Measurements from ENCODE around the gene C2CD2.
"Not testable (repeated sequence)": the region's sequence is repeated elsewhere in the genome, so short reads cannot be mapped to it uniquely, and the experiment has no call there.

Gene C2CD2

DNA sequence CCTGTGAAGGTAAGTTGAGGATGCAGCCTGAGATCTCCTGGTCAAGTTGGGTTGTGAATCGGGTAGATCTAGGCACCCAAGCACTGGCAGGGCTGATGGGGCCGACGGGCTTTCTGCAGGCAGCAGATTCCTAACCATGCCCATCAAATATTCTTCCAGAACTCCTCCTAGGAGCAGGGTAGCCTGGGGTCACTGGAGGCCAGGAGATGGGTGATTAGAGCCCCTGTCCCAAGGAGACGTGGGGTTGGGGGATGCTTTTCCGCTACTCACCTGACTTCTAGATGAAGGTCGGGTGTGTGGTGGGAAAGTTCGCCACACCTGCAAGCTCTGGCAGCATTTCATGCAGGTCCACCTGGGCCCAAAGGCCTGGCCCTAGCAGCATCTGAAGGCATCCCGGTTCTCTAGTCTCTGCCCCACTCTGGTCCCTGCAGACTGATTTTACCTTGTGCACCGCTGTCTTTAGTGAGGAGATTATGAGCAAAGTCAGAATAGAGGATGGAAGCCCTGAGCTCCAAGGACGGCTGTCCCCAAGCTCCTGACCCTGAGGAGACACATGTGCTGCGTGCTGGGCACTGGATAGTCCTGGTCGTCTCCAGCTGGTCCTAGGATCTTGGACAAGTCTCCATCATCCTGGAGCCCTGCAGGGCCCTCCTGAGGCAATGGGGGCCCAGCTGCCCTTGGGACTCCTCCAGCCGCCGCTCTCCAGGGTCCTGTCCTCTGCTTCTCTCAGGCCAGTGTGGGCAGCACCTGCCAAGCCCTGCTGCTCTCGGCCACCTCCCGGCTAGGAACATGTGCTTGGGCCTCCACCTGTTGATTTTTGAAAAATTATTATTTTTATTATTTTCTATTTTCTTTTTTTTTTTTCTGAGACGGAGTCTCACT, 21.8 kb upstream of the C2CD2 start:
- no peak for DNase-seq (ENCODE audit: low read depth in 2 of 2)

GRCh38 chr21:41974752-41975053, 20.9 kb upstream of the C2CD2 start:
- DNase-seq (ENCODE audit: low read depth in 2 of 2) = no peak

- DNase-seq (ENCODE audit: low read depth in 2 of 2) = no peak
Measured at GRCh38 chr21:41973861-41974751, 20.3 kb upstream of the C2CD2 start.

DNA sequence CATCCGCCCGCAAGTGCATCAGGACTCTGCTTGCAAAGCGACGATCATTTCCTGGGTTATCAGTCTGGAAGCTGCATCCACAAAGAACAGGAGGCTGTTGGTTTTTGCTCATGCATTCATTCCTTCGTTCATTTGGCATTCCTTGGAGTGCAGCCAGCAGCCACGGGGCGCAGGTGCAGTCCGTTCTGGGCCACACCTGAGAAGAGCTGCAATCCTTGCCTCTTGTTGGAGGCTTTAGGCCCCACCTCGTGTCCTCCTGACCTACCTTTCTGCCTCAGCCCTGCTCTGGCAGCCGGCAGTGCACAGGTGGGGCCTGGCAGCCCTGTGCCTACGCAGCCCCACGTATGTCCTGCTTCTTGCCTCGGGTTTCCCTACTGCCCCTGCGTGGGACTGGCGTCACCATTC, 19.6 kb upstream of the C2CD2 start:
- DNase-seq (ENCODE audit: low read depth in 2 of 2) = no peak

DNA sequence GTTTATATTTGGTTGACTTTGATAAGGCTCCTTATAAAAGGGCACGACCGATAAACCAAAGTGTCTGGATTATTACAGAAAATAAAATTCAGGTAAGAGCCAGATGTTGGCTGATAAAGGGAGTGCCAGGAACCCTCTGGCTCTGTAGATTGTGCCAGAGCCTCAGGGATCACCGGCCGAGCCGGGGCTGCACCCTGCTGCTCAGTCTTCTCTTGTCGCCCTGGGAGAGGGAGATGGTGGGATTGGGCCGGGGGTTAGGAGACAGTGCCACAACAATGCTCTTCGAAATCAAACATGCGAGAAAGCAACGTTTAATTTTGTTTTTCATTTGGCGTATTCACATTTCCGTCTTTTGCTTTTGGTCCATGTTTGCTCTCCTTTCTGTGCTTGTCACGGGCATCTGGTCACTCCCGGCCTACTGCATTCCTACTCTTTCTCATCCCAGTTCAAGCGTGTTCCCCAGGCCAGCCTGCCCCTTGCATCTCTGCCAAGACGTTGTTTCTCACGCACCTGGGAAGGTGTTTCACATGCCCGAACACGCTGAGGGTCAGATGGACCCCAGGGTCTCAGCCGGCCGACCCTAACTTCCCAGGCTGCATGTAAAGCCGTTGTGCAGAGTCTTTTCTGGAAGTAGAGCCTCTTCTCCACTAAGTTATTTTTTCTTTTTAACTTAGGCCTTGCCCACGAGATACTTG, 18.8 kb upstream of the C2CD2 start:
- no peak for DNase-seq (ENCODE audit: low read depth in 2 of 2)

- DNase-seq (ENCODE audit: low read depth in 2 of 2) = no peak
Measured at GRCh38 chr21:41971891-41972290, 18.1 kb upstream of the C2CD2 start.

- no peak for DNase-seq (ENCODE audit: low read depth in 2 of 2)
Measured at GRCh38 chr21:41970751-41971653, 17.2 kb upstream of the C2CD2 start.

DNA sequence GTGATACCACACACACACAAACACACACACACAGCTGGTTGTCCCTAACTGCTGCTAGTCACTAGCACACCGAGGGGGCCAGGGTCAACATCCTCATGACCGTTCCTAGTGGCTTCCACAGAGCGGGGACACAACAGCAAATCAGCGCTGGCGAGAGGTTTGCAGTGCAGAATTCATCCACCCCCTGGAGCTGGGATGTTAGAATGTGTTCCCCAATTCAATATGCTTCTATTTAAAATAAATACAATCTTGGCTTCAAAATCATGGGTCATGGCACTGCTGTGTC, 16.2 kb upstream of the C2CD2 start:
- DNase-seq (ENCODE audit: low read depth in 2 of 2) = no peak

DNA sequence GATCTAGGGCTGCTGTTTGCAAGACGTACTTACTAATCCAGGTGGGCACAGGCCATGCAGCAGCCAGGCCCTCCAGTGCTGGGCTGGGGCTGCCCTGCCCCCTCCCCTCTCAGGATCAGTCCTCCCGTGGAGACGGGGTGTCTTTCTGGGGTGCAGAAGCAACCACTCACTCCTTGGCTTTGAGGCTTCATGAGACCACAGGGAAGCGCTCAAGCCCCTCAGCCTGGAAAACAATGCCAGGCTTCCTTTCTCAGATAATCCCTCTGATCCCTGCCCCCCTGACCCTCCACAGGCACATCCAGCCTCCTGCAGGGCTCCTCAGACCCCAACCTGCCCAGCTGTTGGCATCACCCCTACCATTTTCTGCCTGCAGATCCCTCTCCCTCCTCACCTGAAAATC, 13.9 kb upstream of the C2CD2 start:
- DNase-seq (ENCODE audit: low read depth in 2 of 2) = no peak

- DNase-seq (ENCODE audit: low read depth in 2 of 2) = no peak
Measured at GRCh38 chr21:41966872-41967621, 13.2 kb upstream of the C2CD2 start.

GRCh38 chr21:41966041-41966833, 12.4 kb upstream of the C2CD2 start:
- DNase-seq (ENCODE audit: low read depth in 2 of 2) = no peak

- no peak for DNase-seq (ENCODE audit: low read depth in 2 of 2)
Measured at GRCh38 chr21:41965461-41966013, 11.7 kb upstream of the C2CD2 start.

DNA sequence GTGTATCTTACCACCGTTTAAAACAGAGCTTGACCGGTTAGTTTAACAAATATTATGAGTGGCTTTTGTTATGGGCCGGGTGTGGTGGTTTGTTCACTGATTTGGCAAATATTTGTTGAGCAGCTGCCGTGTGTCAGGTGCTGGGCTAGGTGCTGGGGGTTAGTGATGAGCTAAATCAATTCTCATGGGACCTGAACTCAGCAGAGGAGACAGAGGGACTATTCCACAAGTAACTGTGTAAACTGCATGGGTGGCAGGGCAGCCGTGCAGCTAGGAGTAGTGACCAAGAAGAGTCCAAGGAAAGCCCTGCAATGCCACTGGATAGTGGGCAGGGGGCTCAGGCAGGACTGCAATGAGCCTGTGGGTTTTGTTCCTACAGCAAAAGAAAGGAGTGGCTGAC, 11.2 kb upstream of the C2CD2 start:
- DNase-seq (ENCODE audit: low read depth in 2 of 2) = no peak

GRCh38 chr21:41964171-41964570, 10.4 kb upstream of the C2CD2 start:
- DNase-seq (ENCODE audit: low read depth in 2 of 2) = no peak

DNA sequence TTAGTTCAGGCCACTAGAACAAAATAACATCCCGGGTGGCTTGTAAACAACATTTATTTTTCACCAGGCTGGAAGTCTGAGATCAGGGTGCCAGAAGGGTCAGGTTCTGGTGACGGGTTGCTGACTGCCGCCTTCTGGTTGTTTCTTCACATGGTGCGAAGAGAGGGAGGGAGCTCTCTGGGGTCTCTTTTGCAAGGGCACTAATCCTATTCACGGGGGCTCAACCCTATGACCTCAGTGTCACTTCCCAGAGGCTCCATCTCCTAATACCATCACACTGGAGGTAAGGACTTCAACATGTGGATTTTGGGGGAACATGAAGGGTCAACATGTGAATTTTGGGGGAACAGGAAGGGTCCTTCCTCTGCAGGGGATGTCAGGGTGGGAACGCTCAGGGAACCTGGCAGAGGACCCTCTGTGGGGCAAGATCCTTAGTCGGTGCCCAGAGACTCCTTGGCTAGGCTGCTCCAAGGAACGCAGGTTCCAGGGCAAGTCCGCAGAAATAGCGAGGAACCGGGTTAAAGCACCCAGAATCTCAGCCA, 8.7 kb upstream of the C2CD2 start:
- no peak for DNase-seq (ENCODE audit: low read depth in 2 of 2)

DNA sequence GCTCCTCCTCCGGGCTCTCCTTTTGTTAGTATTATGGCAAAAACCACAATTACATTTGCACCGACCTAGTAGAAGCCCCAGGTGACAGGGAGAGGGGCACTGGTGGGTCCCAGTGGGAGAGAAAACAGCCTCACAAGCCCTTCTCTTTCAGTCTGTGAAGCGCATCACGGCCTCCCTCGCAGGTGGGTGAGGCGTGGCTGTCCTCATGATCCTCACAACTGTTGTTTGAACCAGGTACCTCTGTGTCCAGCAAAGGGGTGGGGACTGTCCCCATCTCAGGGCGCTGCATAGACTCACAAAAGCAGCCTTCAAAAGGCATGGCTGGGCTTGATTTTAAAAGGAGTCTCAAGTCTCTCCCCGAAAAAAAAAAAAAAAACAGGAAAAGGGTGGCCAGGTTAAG, 7.9 kb upstream of the C2CD2 start:
- no peak for DNase-seq (ENCODE audit: low read depth in 2 of 2)

GRCh38 chr21:41961282-41961701, 7.5 kb upstream of the C2CD2 start:
- DNase-seq (ENCODE audit: low read depth in 2 of 2) = no peak

- DNase-seq (ENCODE audit: low read depth in 2 of 2) = no peak
Measured at GRCh38 chr21:41960386-41960785, 6.6 kb upstream of the C2CD2 start.

DNA sequence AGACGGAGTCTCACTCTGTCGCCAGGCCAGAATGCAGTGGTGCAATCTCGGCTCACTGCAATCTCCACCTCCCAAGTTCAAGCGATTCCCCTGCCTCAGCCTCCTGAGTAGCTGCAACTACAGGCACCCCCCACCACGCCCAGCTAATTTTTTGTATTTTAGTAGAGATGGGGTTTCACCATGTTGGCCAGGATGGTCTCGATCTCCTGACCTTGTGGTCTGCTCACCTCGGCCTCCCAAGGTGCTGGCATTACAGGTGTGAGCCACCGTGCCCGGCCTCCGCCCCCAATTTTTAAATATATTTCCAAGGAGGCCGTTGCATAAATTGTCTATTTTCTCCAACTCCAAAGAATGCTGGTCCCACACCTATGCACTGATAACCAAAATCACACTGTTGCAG, 5.9 kb upstream of the C2CD2 start:
- not testable (repeated sequence) for DNase-seq (ENCODE audit: low read depth in 2 of 2)
